ENCODE measurements around the gene RHO.
"Not testable (repeated sequence)": the region's sequence is repeated elsewhere in the genome, so short reads cannot be mapped to it uniquely, and the experiment has no call there.

The RHO gene

DNA sequence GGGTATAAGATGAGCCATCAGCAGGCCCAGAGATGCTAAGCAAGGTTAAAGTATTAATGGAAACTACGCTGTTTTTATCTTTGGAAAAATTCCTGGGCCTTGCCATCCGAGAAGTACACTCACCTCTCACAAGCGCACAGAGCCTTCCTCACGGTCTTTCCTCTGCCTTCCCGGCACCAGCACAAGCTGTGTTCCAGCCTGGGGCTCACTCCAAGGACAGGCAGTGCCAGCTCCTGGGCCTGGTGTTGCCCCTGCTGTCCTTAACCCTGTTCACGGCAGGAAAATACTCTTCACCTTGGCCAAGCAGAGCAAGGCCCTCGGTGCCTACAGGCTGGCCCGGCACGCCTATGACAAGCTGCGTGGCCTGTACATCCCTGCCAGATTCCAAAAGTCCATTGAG lies 14.3 kb upstream of the RHO start:
- intact Hi-C loops (cut with DNase I; ENCODE audit: low total_unique reads), result no loop called here
- no peaks in the 10 kb centered on the region for H3K4me1 ChIP-seq
- DNase-seq, result no peak
- no peak overlapping the region for H3K27ac ChIP-seq
- H3K36me3 ChIP-seq, result peaks cover 4 to 98% (median 58%) of the 10 kb centered on the region in 3 donors
- no peaks in the 10 kb centered on the region for H3K9me3 ChIP-seq
- TF ChIP-seq, protein P1, sequence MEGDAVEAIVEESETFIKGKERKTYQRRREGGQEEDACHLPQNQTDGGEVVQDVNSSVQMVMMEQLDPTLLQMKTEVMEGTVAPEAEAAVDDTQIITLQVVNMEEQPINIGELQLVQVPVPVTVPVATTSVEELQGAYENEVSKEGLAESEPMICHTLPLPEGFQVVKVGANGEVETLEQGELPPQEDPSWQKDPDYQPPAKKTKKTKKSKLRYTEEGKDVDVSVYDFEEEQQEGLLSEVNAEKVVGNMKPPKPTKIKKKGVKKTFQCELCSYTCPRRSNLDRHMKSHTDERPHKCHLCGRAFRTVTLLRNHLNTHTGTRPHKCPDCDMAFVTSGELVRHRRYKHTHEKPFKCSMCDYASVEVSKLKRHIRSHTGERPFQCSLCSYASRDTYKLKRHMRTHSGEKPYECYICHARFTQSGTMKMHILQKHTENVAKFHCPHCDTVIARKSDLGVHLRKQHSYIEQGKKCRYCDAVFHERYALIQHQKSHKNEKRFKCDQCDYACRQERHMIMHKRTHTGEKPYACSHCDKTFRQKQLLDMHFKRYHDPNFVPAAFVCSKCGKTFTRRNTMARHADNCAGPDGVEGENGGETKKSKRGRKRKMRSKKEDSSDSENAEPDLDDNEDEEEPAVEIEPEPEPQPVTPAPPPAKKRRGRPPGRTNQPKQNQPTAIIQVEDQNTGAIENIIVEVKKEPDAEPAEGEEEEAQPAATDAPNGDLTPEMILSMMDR (IDR thresholded peaks at IDR 0.05), result no peak
- no peak overlapping the region for H3K4me3 ChIP-seq
- no peaks in the 10 kb centered on the region for H3K27me3 ChIP-seq

GRCh38 chr3:129514563-129514962 lies 13.9 kb upstream of the RHO start:
- H3K27ac ChIP-seq, result no peak overlapping the region
- intact Hi-C loops (cut with DNase I; ENCODE audit: low total_unique reads), result no loop called here
- H3K9me3 ChIP-seq, result no peaks in the 10 kb centered on the region
- H3K4me3 ChIP-seq, result no peak overlapping the region
- peaks cover 4 to 98% (median 62%) of the 10 kb centered on the region in 3 donors for H3K36me3 ChIP-seq
- DNase-seq, result no peak
- H3K4me1 ChIP-seq, result no peaks in the 10 kb centered on the region
- TF ChIP-seq, protein P1 (IDR thresholded peaks at IDR 0.05), result no peak
- no peaks in the 10 kb centered on the region for H3K27me3 ChIP-seq

DNA sequence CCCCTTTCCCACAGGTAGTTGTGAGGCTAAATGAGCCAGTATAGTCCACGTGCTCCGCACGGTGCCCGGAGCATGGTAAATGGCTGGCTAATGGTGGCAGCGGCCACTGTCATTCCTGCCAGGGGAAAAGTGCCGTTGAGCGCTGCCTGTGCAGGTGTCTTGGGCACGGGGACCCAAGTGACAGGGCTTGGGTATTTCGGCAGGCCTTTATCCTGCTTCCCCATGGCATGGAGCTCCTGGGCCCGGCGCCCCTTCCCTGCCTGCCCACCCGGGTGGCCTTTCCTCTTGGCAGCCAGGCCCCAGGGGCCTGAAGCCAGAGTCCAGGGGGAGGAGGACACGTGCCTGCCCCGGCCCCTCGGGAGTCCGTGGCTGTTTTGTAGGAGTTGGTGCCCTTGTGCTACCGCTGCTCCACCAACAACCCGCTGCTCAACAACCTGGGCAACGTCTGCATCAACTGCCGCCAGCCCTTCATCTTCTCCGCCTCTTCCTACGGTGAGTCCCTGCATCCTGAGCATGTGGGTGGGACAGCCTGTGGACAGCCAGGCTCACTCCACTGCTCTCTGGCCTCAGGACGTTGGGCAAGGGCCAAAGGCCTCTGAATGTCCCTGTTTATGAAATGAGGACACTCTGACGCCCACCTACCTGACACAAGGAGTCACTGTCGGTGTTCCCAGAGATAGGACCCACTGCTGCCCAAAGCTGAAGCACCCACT lies 13.2 kb upstream of the RHO start:
- H3K27me3 ChIP-seq; DNase-seq; intact Hi-C loops (cut with DNase I; ENCODE audit: low total_unique reads); H3K4me3 ChIP-seq; H3K27ac ChIP-seq; H3K9me3 ChIP-seq; H3K4me1 ChIP-seq: not testable (repeated sequence)
- peaks cover 4 to 98% (median 69%) of the 10 kb centered on the region in 3 donors for H3K36me3 ChIP-seq

DNA sequence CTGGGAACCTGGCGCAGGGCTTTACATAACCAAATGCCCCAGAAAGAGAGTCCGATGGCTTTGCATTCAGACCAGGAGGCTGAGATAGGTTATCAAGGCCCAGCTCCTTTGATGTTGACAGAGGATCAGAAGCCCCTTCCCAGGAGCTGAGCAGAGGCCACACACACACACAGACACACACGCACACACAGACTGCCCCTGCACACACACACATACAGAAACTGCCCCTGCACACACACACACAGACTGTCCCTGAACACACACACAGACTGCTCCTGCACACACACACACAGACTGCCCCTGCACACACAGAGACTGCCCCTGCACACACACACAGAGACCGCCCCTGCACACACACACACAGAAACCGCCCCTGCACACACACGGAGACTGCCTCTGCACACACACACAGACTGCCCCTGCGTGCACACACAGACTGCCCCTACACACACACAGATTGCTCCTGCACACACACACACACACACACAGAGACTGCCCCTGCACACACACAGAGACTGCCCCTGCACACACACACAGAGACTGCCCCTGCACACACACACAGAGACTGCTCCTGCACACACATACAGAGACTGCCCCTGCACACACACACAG lies 12.5 kb upstream of the RHO start:
- H3K27me3 ChIP-seq; intact Hi-C loops (cut with DNase I; ENCODE audit: low total_unique reads); H3K4me1 ChIP-seq; DNase-seq; H3K4me3 ChIP-seq; H3K9me3 ChIP-seq; H3K27ac ChIP-seq: not testable (repeated sequence)
- peaks cover 4 to 97% (median 64%) of the 10 kb centered on the region in 3 donors for H3K36me3 ChIP-seq

GRCh38 chr3:129517516-129517915 lies 10.9 kb upstream of the RHO start:
- DNase-seq, result no peak
- no peaks in the 10 kb centered on the region for H3K27me3 ChIP-seq
- no peaks in the 10 kb centered on the region for H3K4me1 ChIP-seq
- H3K27ac ChIP-seq, result no peak overlapping the region
- no peaks in the 10 kb centered on the region for H3K9me3 ChIP-seq
- TF ChIP-seq, protein P1 (IDR thresholded peaks at IDR 0.05), result no peak
- H3K4me3 ChIP-seq, result no peak overlapping the region
- peaks cover under 1 to 84% (median 56%) of the 10 kb centered on the region in 3 donors for H3K36me3 ChIP-seq
- intact Hi-C loops (cut with DNase I; ENCODE audit: low total_unique reads), result no loop called here

DNA sequence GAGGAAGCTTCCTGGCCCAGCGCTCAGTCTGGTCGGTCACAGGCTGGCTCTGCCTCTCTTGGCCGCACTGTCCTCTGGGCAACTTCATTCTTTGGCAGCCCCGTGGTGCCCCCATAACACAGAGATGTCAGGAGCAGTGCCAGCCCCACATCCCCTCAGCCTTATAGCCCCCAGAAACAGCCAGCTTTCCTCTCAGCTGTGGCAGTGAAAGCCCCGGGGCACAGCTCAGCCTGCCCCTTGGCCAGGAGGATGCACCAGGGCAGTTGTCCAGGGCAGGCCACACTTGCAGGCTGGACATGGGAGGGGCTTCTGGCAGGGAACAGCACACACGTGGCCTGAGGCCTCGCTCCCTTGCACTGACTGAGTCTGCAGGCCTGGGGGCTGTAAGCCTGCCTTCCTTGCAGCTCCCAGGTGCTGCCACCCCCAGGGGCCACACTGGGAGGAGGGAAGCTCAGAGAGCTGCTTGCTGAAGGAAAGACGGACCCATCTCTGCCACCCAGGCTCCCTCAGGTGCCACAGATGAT lies 10.3 kb upstream of the RHO start:
- Histone ChIP-seq H3K4me1 (no peaks in the 10 kb centered on the region), H3K36me3 (peaks cover 0 to 78% (median 50%) of the 10 kb centered on the region in 3 donors), H3K9me3 (no peaks in the 10 kb centered on the region), H3K27me3 (no peaks in the 10 kb centered on the region), H3K27ac (no peak overlapping the region), H3K4me3 (no peak overlapping the region)
- intact Hi-C loops (cut with DNase I; ENCODE audit: low total_unique reads), result no loop called here
- no peak for DNase-seq
- TF ChIP-seq, protein P1 (IDR thresholded peaks at IDR 0.05), result no peak

Measured in tibial artery (tissue), 4 donors.